IPS-NIHi7 (cell line): ENCODE measurements around the gene WDR35.
"Not testable (repeated sequence)": the region's sequence is repeated elsewhere in the genome, so short reads cannot be mapped to it uniquely, and the experiment has no call there.

Source experiments
- DNase-seq: peaks from one replicate; pipeline ENCODE4 v3.0.0; 2012; ENCODE audit warnings: mixed read lengths; ENCODE audit errors: extremely low spot score

Gene WDR35

DNA sequence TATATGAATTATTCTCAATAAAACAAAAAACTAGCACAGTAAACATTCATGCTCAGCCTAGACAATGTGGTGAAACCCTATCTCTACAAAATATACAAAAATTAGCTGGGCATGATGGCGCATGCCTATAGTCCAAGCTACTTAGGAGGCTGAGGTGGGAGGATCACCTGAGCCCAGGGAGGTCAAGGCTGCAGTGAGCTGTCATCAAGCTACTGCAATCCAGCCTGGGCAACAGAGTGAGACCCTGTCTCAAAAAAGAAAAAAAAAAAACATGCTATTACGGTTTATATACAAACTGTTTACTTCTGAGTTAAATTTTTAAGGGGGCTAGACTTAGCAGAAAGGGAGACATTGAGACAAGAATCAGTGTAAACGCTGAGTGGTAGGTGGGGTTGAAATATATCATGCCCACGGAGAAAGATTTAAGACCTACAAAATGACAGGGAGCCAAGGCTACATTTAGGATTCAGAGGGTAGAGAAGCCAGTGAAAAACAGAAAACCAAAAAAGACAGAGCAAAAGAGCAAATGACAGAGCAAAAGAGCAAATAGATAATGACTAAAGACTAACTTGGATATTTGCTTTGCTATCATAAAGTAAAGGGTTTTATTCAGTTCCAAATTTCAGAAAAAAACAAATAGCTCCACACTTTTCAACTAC, 95.6 kb downstream of the WDR35 start:
- DNase-seq: no peak

DNA sequence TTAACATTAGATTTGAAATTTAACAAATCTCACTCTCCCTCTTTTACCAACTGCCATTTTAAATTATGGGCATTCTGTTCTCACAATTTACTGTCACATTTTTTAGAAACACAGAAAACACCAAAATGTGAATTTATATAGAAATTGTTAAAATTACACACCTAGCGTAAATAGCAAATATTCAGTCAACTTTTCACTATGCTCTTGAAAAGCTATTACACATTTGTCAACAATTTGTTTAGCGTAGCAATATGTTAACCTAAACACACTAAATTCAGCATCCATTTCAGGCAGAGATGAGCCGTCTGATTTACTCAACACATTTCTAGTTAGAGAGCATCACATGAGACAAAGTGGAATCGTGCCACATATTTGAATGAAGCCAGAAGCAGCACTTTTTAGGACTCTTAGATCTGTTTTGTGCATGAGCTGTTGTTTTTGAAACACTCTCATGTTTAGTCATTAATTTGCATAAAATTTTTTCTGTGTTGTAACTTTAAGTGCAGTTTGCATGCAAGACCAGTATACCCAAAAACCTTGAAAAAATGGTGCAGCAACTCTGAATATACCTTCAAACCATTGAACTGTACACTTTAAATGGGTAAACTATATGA, 96.3 kb downstream of the WDR35 start:
- DNase-seq: no peak

DNA sequence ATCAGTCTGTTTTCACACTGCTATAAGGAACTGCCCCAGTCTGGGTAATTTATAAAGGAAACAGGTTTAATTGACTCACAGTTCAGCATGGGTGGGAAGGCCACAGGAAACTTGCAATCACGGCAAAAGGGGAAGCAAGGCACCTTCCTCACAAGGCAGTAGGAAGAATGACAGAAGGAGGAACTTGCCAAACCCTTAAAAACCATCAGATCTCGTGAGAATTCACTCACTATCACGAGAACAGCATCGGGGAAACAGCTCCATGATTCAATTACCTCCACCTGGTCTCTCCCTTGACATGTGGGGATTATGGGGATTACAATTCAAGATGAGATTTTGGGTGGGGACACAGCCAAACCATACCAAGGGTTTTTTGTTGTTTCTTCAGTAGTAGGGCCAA, 97.9 kb downstream of the WDR35 start:
- DNase-seq: not testable (repeated sequence)

DNA sequence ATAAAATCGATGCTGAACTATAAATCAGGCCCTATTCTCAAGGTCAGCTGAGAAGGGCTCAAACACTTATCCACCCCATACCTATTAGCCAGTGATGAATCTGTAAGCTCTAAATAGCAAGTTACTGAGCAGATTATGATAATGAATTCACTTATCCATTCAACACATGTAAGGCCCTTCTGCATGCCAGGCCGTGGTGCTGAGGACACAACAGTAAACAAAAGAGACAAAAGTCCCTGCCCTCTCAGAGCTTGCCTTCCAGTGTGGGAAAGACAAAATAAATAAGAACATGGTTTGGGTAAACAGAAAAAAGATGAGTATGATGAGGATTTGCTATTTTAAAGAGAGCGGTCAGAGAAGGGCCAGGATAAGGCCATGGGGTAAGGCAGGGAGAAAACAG, 99.8 kb downstream of the WDR35 start:
- DNase-seq: no peak

DNA sequence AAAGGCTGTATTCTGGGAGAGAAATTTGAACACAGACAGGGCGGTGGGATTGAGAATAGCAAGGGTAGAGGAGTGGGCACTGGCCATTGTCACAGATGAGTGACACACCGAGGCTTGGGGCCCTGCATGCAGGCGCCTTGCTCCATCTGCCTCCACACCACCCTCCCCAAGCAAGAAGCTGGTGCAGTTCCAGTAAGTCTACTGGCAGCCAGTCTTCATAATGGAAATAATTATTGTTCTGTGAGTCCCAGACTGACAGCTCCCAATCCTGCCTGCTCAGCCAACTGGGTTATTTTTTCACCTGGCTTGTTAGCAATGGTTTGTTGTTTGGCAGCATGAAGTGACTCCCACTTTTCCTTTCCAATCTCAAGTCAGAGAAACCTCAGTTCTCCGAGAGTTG, 101.1 kb downstream of the WDR35 start:
- no peak for DNase-seq

DNA sequence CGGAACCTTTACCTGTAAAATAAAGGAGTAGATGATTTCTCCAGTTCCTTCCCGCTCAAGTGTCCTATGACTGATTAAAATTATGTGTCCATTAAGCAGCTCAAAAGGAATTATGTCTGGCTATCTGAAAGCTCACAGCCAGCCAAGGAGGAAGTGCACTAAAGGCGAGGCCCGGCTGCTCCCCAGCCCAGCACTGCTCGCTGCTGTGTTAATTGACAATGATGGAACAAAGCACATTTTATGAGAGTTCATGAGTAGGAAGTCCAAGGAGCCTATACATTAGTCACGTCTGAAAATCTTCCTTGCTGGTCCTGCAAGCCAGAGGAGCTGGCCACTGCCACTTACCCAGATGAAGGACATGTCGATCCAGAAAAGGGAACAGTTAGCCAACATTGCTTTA, 102.4 kb downstream of the WDR35 start:
- no peak for DNase-seq

DNA sequence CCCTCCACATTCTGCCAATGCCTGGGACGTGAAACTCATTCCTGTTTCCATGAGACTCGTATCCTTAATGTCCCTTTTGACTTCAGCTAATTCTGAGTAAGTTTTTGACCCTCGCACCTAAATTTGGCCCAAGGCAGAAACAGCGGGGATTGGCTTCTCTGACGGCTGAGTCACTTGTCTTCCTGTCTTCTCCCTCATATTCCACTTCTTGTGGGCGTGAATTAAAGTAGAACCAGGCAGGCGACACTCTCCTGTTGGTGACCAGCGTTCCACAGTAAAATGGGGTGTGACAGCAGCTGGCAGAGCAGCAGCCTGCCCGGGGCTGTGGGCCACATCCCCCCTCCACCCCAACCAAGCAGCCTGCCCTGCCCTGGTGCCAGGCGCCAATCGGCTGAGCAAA, 103.6 kb downstream of the WDR35 start:
- DNase-seq: peak; percentile 5

DNA sequence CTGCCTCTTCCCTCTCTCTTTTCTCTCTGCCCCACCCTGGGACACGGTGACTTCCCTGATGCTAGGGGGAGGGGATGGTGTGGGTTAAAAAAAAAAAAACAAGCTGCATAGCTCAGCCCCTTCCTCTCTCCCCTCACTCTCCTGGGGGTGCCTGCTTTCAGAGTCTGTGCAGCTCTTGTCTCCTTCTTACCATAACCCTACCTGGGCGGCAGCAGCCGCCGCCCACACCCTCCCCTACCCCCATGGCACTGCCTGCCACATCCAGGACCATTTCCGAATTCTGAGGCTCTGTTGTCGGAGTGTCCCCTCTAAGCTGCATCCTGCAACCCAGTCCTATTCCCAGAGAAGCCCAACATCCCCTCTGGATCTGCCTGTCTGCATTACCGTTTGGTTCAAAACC, 104.1 kb downstream of the WDR35 start:
- DNase-seq: peak; percentile 6

DNA sequence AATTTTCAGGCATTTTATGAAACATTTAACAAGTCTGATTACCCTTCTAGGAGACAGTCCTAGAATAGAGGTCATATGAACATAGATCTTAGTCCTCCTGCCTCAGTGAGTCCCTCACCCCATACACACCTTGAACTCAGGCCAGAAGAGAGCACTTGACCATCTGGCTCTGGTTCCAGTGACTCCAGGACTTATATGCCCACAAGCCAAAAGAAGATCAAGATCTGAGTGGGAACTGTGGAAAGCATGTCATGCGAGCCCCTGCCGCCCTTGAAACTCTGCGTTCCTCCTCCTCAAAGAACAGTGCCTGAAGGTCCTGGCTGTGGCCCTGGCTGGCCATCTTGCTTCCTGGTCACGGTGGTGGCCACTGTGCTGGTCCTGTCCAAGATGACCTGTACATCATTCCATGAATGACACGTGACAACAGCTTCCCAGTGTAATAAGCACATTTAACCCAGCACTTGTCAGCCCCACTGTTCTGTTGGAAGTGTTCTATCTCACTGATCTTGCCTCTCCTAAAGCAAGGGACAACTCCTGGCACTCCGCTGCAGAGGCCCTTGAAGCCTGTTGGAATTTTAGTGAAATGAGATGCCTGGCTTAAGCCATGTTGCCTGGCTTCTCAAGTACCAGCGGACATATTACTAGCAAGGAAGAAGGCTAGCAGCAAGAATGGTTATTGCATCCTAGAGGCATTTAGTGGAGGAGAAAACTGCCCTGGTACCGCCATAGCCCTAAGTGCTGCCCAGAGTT, 105.8 kb downstream of the WDR35 start:
- DNase-seq: no peak

DNA sequence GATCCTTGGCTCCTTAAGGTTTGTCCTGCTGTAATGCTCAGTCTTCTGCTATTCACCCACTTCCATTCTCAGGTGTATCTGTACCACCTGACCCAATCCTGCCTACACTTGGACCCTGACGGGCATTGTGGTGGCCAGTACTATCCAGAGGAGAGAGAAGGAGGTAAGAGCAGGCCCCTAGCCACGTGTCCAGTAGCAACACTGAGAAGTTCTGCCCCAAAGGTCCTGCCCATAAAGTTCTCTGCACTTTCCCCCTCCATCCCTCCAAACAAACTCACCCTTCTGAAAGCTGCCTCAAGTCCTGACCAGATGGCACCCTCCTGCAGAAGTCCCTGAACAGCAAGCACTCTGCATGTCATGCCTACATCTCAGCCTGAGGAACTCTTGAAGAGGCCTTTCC, 106.4 kb downstream of the WDR35 start:
- no peak for DNase-seq

DNA sequence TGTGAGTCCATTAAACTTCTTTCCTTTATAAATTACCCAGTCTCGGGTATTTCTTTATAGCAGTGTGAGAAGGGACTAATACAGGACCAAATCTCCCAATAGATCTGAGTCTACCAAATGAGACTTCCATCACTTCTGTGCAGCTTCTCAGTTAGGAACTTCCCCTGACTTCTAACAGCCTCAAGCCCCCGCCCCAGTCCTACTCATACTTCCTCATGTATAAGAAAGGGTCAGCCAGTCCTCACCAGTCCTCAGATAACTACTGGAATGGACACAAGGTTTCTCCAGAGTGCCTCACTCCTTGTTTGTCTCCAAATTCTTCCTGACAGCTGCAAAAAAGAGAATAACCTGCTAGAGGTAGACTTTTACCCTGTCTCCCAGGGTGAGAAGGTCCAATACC, 107.6 kb downstream of the WDR35 start:
- DNase-seq: no peak

DNA sequence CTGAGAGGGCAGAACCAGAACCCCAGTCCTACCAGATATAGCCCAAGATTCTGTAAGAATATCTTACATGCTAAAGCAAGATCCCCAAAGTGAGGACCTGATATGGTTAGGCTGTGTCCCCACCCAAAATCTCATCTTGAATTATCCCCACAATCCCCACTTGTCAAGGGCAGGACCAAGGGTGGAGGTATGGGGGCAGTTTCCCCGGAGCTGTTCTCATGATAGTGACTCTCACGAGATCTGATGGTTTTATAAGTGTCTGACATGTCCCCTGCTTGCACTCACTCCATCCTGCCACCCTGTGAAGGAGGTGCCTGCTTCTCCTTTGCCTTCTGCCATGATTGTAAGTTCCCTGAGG, 108.0 kb downstream of the WDR35 start:
- DNase-seq: no peak

DNA sequence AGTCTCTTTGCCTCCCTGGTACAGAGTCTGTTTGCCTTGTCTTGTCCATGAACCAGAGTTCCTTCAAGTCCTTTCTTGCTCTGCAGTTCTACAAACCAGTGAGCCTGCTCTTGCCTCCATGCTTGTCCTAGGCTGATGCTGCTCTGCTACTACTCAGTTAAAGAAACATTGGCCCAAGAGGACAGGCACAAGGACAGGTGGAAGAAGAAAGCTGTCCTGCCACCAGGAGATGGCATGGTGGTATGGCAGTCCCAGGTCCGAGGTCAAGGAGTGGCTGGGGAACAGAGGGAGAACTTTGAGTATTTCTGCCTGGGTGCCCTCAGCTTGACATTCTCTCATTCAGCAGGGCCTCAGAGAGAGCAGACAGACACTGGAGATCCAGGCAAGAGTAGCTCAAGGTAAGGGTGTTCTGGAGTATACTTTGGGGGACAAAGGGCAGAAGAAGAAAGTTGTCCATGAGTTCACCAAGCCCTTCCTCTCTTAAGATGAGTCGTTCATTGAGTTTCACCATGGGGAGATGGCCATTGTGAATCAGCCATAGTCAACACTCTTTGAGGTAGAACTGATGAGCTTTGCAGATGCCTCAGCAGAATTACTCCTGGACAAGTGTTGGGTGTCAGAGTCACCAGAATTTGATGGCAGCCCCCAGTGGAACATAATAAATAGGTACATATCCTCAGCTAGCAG, 108.5 kb downstream of the WDR35 start:
- DNase-seq: no peak

DNA sequence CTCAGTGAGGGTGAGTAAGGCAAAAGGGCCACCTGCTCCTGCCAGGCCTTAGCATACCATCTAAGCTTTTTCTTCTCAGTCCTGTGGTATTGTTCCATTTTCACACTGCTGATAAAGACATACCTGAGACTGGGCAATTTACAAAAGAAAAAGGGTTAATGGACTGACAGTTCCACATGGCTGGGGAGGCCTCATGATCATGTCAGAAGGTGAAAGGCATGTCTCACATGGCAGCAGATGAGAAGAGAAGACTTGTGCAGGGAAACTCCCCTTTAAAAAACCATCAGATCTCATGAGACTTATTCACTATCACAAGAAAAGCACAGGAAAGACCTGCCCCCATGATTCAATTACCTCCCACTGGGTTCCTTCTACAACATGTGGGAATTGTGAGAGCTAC, 109.7 kb downstream of the WDR35 start:
- not testable (repeated sequence) for DNase-seq

DNA sequence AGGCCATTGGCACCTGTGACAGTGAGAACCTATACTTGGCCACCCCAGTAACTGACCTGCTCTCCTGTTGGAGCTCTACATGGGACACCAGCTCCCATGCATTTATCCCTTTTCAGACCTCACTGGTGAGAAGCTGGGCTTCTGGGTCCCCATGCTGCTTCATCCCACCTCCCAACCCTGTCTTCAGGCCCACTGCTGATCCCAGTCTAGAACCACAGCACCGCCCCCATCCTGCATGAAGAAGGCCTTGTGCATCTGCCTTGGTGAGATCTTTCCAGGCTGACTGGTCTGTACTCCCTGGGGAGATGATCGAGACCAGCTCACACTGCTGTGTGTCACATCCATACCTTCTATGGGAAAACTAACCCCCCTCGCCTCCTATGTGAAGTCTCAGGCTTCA, 110.8 kb downstream of the WDR35 start:
- no peak for DNase-seq

DNA sequence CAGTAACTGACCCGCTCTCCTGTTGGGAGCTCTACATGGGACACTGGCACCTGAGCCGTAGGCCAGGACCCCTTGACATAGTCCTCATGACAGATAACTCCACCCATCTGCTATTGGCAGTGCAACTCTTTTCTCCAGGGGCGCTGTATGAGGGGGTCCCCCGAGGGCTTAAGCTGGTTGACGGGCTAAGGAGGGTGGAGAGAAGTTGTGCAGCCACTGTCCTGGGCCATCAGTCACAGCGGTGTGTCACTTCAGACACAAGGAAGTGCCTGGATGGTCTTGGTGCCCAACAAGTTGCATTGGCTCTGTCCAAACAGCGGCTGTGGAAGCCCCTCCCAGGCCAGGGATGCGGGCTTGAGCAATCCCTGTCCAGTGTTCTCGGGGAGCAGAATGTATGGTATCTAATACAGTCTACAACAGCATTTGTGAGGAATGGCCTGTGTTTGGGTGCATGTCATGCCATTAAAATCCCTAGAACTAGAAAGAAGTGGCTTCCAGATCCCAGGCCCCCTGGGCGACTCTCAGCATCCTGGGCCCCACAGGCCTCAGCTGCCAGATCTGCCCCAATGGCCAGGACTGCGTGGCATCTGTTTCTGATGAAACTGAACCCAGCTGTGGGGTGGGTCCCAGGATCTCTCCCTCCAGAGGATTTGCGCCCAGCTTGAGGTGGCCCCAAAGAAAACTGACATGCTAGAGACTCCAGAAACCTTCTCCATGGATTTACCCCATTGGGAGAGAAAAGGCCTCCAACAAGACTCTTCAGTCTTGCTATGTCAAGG, 111.4 kb downstream of the WDR35 start:
- no peak for DNase-seq

DNA sequence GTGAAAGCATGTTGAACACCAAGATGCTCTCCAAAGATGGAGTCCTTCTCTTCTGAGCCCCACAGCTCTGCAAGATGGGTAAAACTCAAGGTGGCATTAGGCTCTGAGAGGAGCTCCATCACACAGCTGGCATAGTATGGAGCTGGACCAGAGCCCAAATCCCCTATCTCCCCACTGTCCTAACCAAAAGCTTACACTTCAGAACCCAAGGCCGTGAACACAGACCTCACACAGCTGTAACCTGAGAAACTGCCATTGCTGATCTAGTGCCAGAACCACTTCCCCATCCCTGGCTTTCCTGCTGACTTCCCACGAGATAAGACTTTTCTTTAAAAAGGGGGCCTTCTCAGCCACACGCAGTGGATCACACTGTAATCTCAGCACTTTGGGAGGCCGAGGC, 113.2 kb downstream of the WDR35 start:
- DNase-seq: no peak

DNA sequence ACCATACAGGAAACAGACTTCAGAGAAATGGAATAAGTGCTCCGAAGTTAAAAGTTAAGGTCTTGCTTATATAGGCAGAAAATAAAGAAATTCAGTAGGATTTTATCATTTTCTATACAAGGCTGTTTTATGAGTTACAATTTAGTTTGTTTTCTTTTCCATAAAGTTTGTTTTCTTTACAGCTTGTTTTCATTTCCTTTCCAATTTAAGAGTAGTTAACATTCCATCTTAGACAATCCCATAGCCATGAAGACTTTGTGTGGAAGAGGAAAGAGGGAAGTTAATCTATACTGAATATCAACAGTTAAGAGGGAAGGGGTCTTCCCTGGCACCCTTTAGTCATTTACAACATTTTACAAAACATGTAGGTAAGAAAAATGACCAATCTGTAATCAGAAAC, 114.6 kb downstream of the WDR35 start:
- DNase-seq: no peak

DNA sequence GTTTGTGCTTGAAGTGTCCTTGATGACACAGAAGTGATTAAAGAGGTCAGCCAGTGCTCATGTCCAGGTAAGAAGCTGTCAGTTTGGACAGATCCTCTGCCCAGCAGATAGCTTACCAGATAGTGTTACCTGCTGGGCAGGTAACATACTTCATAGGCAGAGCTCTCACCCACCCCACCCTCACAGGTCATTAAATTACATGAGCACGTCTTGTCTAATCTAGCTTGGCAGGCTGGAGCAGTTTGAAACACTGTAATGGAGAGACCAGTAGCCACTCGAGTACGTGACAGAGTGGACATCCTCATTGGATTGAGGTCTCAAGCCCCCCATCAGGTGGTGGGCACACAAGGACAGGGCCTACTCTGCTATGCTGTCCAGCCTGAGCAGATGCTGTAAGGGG, 115.2 kb downstream of the WDR35 start:
- DNase-seq: no peak

DNA sequence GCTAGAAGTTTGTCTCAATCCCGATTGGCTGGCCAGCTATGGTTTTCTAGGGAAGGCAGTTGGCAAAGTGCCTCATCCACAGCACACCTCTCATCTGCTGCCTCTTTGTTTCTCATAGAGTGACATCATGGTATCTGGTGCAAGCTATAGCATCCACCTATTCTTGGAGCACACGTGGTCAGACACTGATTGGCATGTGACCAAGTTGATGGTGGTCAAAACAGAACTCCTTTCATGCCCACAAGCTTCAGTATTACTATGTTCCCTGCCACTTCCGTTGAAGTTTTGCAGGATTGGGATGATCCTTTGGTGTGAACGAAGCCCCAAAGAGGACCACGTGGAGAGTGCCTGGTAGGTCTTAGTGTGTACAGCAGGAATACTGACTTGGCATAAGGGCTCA, 116.9 kb downstream of the WDR35 start:
- DNase-seq: no peak

DNA sequence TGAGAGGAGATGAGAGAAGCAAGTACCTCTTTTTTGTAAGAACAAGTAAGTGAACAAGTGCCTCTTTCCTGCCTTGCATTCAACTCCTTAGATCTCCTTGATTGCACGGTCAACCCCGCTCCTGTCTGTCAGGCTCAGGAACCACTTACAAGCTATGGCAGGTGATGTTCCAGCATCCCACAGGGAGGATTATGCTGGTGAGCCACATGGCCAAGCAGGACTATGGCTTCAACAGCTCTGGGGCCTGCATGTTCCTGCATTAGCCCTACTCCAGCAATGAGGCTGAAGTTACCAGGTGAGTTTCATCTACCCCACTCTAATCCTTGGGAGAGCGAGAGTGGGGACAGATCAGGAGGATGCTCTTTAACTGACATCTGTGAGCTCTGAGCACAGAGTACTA, 117.6 kb downstream of the WDR35 start:
- no peak for DNase-seq

DNA sequence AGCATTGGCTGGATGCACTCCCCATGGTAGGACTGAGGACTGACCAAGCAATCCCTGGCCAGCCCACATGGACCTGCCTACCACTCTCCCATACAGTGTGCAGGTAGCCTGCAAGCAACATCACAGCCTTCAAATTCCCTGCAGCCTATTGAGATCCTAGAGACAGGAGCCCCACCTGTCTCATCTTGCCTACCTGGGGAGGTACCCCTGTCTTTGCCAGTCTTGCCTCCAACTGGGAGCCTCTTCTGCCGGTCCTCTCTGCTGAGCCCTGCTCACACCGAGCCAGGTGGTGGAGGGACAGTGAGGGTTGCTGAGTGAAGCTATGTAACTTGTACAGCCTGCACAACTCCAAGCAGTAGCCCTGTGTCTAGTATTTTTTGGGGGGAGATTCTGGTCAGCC, 118.1 kb downstream of the WDR35 start:
- DNase-seq: no peak
